Hepatocyte (in vitro differentiated cells): ENCODE data around the gene PAX1.

ENCODE experiments used
- CTCF ChIP-seq: fragments of 200-600 bp; sonication (generic); IDR thresholded peaks from 2 replicates; pipeline ENCODE4 v1.5.1; 2016; ENCODE audit warnings: antibody characterized with exemption, mild to moderate bottlenecking; ENCODE audit not compliant: poor library complexity
- EZH2 ChIP-seq: fragments of 200-600 bp; sonication (generic); IDR thresholded peaks from 2 replicates; pipeline ENCODE4 v1.6.1; 2016; ENCODE audit warnings: antibody characterized with exemption, mild to moderate bottlenecking, borderline replicate concordance

- no peak for TF ChIP-seq EZH2
- no peak for TF ChIP-seq CTCF
Observed at GRCh38 chr20:21713901-21714296, 8.4 kb downstream of the PAX1 start.
